T-helper 2 cell treated with Interferon-gamma antibody and Interleukin-4, amounts not matched to agents 100 ng/mL and 5 ng/mL, for 36 hours (primary cell): ENCODE measurements around the gene PDE4B. TPM values are rescaled to one million over a fixed set of nuclear protein-coding genes. Genes with fewer than 3 reads are reported as not detected.

ENCODE experiments used
- intact Hi-C: fragments of 100-400 bp; cut with micrococcal nuclease; formaldehyde crosslinking; loops from one replicate; pipeline ENCODE4 v1.15.1; 2023
- total RNA-seq: library from RNA; stranded (reverse); gene quantifications from 2 replicates; pipeline ENCODE4 v1.2.3, GENCODE V29; 2022

The PDE4B gene
- total RNA-seq, 1 donor from 2014 or later, result 16.9 TPM

DNA sequence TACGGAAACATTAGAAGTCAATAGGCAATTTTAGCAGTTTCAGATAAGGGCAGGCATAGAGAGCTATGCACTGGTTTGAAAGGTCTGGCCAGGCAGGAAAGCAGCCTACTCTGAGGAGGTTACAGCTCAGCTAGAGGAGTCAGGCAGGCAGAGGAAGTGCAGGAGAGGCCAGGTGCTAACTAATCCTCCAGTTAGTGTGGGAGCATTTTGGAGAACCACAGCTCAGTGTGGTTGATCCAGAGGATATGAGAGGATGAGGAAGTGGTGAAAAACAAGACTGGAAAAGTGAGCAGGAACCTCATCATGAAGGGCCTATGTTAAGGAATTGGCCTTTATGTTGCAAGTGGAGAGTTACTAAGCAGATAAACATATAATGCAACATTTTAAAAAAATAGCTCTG is 458.9 kb downstream of the PDE4B start:
- intact Hi-C loops, result loop anchor here (5.0 to 10.0 kb wide), 2 partner anchors 106 to 473 kb away; no protein-coding TSS in a partner anchor

DNA sequence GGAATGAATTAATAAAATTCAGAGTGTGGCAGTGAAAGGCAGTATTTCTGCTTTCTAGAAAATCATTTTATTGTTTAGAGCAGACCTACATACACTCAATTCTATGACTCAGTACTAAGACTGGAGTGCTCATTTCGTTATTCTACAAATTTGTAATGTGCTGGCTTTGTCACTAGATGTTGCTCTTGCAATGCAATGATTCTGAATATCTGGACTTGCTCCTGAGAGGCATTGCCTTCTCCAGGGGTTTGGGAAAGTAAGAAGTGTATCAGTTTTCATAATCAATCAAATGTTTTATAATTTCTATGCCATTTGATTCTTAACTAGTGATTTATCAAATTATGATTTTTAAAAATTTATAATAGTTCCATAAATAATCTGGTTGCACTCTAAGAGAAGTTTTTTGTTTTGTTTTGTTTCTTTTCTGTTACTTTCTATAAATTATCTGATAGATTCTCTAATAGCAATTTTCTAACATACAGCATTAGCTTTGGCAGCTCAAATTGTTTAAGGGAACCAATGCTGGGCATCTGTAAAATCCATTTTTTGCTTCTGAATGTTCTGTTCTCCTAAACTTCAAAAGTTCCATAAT is 460.7 kb downstream of the PDE4B start:
- intact Hi-C loops, result loop anchor here (1.0 to 10.0 kb wide), 3 partner anchors 104 to 471 kb away; no protein-coding TSS in a partner anchor

DNA sequence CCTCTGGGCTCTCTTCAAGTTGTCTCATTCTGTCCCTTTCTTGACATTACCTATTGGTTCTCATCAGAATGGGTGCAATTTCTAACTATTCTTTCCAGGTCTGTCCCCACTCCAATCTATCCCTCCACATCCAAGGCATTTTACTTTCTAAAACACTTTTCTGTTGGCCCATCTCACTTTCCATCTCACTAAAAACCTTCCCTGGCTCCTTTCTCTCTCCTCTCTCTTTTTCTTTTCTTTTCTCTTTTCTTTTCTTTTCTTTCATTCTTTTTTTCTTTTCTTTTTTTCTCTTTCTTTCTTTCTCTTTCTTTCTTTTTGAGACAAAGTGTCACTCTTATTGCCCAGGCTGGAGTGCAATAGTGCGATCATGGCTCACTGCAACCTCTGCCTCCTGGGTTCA is 462.1 kb downstream of the PDE4B start:
- intact Hi-C loops, result loop anchor here (5.0 to 10.0 kb wide), 2 partner anchors 103 to 470 kb away; no protein-coding TSS in a partner anchor

DNA sequence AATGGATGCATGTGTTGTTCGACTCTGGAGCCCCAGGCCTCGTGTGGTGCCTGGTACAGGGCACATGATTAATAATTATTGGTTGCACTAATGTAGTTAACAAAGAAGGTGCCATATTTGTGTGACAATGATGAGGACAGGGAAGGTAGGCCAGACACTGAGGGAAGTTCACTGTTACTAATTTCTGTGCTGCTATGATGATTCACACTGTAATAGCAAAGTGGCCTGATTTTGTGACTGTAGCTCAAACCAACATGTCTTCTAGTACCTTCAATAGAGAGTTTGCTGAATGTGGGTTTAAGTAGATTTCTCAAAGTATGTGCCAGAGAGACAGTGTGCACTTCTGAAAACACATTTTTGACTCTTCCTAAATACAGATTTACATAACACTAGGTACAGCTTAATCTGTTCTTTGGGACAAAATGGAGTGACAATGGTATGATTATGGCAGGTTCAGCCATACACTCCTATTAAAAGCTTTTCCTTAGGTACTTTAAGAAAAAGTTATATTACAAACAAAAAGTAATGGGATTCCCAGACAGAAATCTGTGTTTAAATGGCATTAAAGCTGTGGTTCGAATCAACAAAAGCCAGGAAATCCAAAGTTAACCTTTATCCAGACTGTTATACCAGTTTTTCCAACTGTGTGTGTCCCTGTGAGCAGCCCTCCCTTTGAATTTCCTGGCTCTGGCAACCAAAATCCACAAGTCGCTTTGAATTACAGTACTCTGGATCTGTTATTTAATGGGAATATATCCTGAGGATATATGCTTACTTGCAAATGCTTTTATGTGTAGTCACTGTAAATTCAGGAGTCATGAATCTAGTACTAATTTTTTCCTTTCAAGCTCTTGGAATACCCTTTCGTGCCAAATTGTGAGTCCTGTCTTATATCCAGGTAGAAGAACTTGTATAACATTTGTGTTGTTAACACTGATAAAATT is 464.2 kb downstream of the PDE4B start:
- intact Hi-C loops, result loop anchor here (10.0 kb wide), 1 partner anchor 468 kb away; no protein-coding TSS in a partner anchor

DNA sequence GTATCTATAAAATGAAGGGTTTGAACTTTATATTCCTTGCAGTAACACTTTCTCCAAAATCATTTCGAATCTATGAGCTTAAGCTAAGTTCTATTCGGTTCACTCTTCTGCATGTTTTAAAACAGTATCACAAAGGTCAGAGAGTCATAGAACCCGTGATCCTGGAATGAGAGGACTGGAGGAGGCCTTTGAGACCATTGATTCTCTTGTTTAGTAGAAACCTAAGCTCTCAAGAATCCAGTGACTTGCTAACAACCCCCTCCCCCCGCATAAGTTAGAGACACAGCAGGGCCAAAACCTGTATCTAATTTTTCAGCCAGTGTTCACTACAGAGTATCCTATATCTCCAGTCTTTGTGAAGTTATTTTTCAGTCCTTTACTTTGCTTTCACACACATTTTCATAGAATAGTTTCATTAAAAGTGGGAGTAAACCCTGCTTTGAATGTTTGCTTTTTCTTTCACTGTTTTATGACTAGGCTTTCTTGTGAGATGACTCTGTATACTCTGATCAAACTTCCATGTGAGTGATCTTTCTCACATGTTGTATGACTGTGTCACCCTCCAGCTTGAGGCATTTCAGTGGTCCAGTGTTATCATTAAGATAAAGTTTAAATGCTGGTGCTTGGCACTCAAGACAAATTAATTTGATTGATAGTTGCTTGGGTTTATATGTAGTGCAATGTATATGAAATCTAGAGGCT is 465.9 kb downstream of the PDE4B start:
- intact Hi-C loops, result loop anchor here (10.0 kb wide), 1 partner anchor 466 kb away; no protein-coding TSS in a partner anchor

DNA sequence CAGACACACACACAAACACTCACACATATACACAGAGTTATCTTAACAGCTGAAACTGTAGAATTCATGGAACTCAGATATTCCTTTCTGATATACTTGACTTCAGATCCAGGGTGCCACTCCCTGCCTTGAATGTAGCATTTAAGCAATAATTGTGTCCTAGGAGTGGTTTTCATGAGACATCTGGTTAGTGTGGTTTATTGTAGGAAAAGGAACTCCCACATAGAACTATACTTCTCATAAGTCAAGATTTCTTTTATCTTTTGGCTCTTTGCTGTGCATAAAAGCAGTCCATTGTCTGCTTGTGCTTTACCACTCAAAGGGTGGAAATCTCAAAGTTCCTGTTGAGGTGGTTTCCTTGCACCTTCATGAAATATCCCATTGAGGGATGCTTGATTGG is 468.7 kb downstream of the PDE4B start:
- intact Hi-C loops, result no loop called here

DNA sequence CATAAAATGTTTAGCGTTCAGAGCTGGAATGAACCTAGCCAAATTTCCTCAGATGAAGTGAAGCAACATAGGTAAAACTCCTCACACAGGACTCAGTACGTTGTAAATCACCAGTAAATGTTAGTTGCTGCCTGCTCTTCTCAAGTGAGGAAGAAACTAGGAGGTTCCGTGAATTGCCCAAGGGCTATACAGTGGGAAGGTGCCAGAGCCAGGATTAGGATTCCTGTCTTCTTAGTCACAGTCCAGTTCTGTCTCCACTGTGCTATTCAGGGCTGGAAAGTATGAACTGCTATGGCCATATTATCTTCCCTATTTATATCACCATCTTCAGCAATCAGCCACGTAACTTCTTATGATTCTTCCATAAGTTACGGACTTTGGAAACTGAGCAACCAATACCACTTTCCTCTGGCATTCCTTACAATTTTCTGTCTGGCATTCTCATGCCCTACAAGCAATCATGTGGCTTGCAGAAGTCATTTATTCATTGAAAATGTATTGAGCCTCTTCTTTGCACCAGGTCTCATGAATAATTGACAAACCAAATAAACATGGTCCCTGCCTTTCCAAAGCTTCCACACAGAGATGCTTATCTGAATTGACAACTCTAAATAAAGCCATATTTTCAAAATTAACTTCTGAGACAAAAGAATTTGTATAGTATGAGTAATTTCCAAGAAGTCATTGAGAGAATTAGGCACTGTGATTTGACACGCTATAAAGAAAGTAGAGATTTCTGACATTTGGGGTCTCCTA is 469.7 kb downstream of the PDE4B start:
- intact Hi-C loops, result no loop called here

DNA sequence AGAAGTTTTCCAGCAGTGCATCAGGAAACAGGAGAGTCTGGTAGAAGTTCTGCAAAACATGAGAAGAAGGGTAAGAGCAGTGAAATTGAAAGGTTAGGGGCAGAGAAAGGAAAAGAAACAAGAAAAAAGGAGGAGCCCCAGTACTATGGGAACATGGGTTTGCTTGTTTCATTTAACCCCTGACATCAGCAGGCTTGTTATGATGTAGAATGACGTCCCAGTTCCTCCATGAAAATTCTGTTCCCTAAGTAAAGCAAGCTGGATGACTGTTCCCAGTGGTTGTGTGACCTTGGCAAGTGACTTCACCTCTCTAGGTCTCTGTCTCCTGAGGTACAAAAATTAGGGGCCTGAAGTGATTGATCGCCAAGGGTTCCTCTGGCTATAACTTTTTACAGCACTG is 472.6 kb downstream of the PDE4B start:
- intact Hi-C loops, result no loop called here

DNA sequence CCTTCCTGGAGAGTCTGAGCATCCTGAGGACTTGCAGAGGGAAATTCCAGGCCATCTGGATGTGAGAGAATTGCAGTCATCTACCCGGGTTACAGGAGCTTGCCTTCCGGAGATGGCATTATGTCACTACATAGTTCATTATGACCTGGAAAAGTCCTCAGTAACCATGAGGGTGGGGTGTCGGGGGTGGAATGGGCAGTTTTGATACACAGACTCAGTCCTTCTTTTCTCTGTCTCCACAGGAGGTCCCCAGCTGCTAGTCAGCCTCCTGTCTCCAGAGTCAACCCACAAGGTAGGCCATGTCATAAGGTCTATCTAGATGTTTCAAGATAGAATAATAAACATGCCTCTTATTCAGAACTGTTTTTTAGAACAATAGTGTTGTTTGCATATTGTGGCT is 473.1 kb downstream of the PDE4B start:
- intact Hi-C loops, result no loop called here

DNA sequence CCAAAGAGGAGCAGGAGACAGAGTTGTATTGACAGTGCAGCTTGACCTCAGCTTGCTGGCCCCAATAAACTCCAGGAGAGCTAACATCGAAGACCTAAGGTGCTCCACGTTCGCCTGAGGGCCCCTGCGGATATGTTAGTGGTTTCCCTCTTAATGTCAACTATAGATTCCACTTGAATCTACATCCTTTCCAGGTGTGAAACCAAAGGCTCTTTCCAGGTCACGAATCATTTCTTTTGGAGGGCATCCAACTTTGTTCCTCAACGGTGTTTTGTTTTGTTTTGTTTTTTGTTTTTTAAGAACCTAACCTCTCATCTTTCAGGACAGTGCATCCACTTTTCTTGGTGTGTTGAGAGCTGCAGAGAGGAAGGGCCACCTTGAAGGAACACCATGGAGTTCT is 473.7 kb downstream of the PDE4B start:
- intact Hi-C loops, result no loop called here

DNA sequence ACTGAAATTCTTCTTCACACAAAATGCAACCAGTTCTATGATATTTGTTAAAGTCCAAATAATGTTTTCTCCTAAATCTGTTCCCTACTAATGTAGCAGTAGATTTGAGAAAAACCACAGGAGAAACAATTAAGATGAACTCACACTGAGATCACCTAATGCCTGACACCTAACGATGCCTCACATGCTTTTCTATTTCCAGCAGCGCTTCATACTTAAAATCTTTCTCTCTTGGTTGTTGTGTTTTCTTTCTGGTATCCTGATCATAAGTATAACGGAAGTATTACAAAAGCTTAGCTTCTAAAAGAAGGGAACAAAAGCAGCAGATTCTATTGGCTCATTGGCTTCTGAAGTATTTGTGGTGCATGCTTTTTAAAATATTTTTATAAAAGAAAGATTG is 474.1 kb downstream of the PDE4B start:
- intact Hi-C loops, result no loop called here

DNA sequence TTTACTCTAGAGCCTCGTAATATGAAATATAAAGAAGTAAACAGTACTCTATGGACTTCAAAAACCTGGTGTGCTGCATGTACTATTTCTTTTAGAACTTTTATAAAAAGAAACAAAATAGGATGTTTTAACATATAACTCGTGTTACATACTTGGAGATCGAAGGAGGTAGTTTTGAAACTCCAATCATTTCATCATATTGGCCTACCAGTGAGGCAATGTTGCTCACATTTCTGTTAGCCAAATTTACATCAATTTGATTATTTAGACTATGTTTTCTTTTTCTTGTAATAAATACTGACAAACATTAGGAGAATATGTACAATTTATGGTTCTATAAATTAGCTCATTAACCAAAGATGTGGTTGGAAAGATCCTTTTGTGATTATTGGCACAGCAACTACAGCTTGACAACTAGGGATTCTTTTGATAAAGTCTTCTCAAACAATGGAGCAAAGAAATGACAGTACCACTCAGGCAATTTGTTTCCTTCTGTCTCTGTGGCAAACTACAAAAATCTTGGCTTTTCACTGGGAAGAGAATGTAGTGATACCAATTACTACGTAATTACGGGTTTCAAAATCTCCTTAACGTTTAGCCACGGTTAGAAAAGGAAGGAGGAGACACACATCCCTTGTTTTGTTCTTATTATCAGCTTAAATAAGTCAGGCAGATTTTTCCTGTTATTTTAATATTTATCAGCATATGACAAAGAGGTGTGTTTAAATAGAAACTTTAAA is 474.7 kb downstream of the PDE4B start:
- intact Hi-C loops, result no loop called here

DNA sequence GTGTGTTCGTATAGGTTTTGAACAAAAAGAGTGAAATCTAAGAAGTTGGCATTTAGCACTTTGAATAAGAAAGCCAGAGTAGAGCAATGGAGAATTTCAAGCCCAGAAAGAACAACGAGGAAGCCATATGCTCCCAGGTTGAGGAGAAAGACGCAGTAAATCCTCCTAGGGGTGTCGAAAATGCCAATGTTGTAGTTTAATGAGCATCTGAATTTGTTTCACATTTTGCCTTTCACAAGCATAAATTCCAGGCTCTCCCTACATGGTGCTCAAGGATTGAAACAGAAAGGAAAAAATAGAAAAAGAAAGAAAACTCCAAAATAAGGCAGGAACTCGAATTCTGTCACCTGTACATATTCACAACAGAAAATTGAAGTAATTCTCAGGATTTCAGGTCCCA is 476.5 kb downstream of the PDE4B start:
- intact Hi-C loops, result no loop called here

DNA sequence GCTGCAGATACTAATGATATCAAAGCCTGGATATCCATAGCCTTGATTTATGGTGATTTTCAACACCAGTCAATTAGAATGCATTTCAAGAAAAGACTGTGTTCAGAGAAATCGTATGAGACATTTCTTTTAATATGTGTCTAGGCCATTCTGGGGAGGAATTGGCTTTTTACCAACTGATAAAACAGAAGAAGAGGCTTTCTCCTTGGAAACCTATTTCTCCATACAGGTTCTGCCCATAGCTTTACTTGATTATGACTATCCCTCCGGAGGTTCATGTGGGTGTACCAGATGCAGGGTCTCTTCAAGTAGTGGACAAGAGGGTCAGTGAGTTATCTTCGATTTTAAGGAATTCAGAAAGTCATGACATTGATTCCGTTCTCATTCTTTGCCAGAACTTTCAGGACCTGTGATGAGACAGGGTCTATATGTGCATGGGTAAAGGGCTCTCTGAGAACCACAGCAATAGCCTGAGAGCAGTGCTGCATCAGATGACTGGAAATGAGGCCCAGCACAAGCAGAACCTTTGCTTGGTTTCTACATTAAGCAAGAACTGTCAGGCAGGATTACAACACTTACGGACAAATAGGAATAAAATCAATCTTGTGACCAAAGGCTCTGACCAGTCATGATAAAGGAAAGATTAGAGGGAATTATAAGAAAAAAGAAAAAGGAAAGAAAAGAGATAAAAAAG is 477.6 kb downstream of the PDE4B start:
- intact Hi-C loops, result loop anchor here (10.0 kb wide), 1 partner anchor 1305 kb away; the partner anchor contains the start of gene JAK1

DNA sequence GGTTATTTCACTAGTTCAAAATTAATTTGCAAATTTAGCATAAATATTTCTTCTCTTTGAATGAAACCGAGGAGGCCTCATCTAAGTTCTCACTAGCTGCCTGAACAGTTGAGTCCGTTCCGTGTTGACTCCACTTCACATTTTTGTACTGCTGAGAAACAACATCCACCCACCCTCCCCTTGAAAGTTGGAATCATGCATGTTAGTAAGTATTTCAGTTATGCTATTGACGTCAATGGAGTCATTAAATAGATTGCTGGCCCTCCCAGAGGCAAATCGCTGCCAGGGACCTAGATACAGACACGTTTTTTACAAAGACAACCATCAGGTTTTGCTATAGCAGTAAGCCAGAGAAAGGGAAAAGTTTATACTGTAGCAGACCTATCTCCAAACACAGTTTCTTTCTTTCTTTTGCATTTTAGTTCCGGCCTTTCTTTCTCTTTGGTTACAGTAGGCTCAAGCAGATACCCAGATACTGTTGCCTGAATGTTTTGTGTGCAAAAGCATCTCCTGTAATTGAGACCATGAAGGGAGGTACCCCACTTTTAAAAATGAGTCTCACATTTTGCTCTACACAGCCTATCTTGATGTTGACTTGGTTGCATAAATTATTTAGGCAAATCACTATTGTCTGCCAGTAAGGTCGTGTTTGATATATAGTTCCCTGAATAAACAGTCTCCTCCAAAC is 478.7 kb downstream of the PDE4B start:
- intact Hi-C loops, result loop anchor here (10.0 kb wide), 1 partner anchor 1307 kb away; the partner anchor contains the start of gene JAK1

DNA sequence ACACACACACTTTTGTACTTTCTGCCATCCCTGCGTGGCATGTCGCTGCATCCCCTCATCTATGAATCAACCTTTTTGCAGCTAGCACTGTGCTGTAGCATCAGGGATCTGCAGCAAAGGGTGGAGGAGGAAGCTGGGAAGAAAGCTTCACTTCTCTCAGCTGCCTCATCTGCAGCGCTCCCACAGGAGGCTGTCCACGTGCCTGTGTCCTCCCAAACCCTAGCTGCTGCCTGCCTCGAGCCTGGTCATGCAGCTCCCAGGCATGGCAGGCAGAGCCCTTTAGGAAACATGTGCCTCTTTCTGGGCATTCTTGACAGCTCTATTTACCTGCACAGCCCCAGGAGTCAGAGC is 479.2 kb downstream of the PDE4B start:
- intact Hi-C loops, result loop anchor here (10.0 kb wide), 1 partner anchor 1307 kb away; the partner anchor contains the start of gene JAK1

DNA sequence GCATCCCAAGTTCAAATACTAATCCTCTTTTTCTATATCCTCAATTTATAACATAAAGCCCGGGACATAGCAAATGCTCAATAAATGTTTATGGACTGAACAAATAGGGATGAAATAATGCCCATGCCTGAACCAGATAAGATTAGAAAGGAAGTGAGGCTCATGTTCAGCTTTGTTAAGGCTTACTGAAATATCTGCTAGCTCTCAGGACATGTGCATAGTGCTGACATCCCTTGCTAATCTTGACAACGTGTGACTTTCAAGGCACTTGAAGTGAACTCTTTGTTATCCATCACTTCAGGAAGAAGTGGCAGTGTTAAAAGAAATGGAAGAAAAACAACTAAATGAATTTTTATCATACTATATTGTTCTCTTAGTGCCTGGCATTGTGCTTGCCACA is 481.0 kb downstream of the PDE4B start:
- intact Hi-C loops, result loop anchor here (10.0 kb wide), 1 partner anchor 1309 kb away; the partner anchor contains the start of gene JAK1

DNA sequence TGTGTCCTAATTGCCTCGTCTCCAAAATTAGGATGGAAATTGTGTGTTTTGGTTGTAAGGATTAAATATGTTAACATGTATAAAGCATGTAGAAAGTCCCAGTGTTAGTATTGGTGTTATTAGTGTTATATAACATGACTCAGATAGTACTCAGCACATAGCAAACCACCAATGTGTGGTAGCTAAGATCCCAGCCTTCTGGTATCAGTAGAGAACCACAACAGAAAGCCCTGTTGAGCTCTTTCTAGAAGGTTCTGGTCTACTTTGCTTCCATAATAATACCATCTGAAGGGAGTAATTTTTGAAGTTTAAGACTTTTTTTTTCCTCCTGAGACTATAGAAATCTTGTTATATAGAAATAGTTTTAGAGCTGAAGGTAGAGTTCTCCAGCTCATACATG is 481.9 kb downstream of the PDE4B start:
- intact Hi-C loops, result loop anchor here (10.0 kb wide), 1 partner anchor 1310 kb away; the partner anchor contains the start of gene JAK1

DNA sequence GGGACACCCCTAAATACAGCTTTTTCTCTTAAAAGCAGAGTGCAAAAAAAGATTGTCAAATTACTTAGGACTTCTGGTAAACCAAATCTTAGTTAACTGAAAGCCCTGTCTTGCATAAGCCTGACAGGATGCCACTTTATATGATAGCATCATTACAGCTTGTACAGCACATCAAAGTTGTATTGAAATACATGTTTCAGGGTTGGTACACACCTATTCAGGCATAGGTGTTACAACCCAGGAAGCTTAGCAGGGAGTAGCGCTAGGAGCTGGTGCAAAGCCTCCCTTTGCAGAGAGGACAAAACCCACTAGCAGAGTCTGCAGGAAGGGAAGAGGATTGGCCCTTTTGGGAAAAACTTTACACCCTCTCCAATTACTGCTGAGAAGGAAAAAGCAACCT is 482.4 kb downstream of the PDE4B start:
- intact Hi-C loops, result loop anchor here (10.0 kb wide), 1 partner anchor 1310 kb away; the partner anchor contains the start of gene JAK1
